ENCODE measurements around the gene RFC2.
"Not testable (repeated sequence)": the region's sequence is repeated elsewhere in the genome, so short reads cannot be mapped to it uniquely, and the experiment has no call there.

RFC2 gene

DNA sequence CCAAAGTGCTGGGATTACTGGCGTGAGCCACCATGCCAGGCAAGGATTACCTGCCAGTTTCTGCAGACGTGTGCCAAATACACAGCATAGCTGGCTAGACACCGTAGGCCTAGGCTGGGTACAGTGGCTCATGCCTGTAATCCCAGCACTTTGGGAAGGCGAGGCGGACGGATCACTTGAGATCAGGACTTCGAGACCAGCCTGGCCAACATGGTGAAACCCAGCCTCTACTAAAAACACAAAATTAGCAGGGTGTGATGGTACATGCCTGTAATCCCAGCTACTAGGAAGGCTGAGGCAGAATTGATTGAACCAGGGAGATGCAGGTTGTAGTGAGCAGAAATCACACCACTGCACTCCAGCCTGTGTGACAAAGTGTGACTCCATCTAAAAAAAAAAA, 868 bp downstream of the RFC2 start:
- TF ChIP-seq CTCF (IDR thresholded peaks at IDR 0.05), result no peak
- no peaks in the 10 kb centered on the region for H3K79me2 ChIP-seq
- peak overlapping the region; percentile 89 for H2AFZ ChIP-seq
- no peak overlapping the region for H3K27ac ChIP-seq
- H3K4me2 ChIP-seq (ENCODE audit: low read length), result peak overlapping the region; percentile 99
- H3K27me3 ChIP-seq (ENCODE audit: control insufficient read depth, insufficient read depth, low read length), result no peaks in the 10 kb centered on the region
- no peak overlapping the region for H3K9ac ChIP-seq
- peak overlapping the region; percentile 93 for H3K4me3 ChIP-seq (ENCODE audit: low read depth, low read length)
- peaks cover 6% of the 10 kb centered on the region for H3K4me1 ChIP-seq
- no peaks in the 10 kb centered on the region for H3K9me3 ChIP-seq (ENCODE audit: control insufficient read depth, low read length)
- no peaks in the 10 kb centered on the region for H3K36me3 ChIP-seq (ENCODE audit: control insufficient read depth, insufficient read depth, low read length)

GRCh38 chr7:74252893-74253292, 1.3 kb downstream of the RFC2 start:
- Histone ChIP-seq H3K4me3 (ENCODE audit: low read depth, low read length) (no peak overlapping the region), H3K4me2 (ENCODE audit: low read length) (no peak overlapping the region), H3K79me2 (no peaks in the 10 kb centered on the region), H3K4me1 (peaks cover 6% of the 10 kb centered on the region), H3K9me3 (ENCODE audit: control insufficient read depth, low read length) (no peaks in the 10 kb centered on the region), H3K36me3 (ENCODE audit: control insufficient read depth, insufficient read depth, low read length) (no peaks in the 10 kb centered on the region), H3K27ac (no peak overlapping the region), H3K9ac (no peak overlapping the region), H3K27me3 (ENCODE audit: control insufficient read depth, insufficient read depth, low read length) (no peaks in the 10 kb centered on the region), H2AFZ (no peak overlapping the region)
- no peak for TF ChIP-seq CTCF (IDR thresholded peaks at IDR 0.05)

DNA sequence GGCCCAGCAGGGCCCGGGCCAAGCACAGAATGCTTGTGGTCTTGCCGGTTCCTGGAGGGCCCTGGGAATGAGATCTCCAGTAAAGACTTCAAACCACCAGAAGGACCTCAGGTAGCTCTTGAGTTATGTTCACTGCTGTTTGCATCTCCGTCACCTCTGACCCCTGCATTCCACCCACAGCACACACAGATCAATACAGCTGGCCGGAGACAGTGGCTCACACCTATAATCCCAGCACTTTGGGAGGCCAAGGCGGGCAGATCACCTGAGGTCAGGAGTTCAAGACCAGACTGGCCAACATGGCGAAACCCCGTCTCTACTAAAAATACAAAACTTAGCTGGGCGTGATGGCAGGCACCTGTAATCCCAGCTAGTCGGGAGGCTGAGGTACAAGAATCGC, 5.1 kb downstream of the RFC2 start:
- not testable (repeated sequence) for H3K4me2 ChIP-seq (ENCODE audit: low read length); H3K4me1 ChIP-seq; H3K79me2 ChIP-seq; H3K36me3 ChIP-seq (ENCODE audit: control insufficient read depth, insufficient read depth, low read length); H3K9me3 ChIP-seq (ENCODE audit: control insufficient read depth, low read length); H3K4me3 ChIP-seq (ENCODE audit: low read depth, low read length); H3K27me3 ChIP-seq (ENCODE audit: control insufficient read depth, insufficient read depth, low read length); H2AFZ ChIP-seq; H3K27ac ChIP-seq; H3K9ac ChIP-seq

DNA sequence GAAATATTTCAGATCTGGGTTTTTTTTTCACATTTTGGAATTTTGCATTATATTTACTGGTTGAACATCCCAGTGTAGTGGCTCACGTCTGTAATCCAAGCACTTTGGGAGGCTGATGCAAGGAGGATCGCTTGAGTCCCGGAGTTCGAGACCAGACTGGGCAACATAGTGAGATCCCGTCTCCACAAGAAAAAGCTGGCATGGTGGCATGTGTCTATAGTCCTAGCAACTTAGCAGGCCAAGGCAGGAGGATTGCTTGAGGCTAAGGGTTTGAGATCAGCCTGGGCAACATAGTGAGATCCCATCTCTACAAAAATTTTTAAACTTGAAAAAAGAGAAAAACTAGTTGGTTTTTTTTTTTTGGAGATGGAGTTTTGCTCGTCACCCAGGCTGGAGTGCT, 6.0 kb downstream of the RFC2 start:
- Histone ChIP-seq H3K4me1 (no peaks in the 10 kb centered on the region), H3K79me2 (no peaks in the 10 kb centered on the region), H3K27ac (no peak overlapping the region), H3K27me3 (ENCODE audit: control insufficient read depth, insufficient read depth, low read length) (no peaks in the 10 kb centered on the region), H2AFZ (no peak overlapping the region), H3K9ac (no peak overlapping the region), H3K4me2 (ENCODE audit: low read length) (no peak overlapping the region), H3K36me3 (ENCODE audit: control insufficient read depth, insufficient read depth, low read length) (no peaks in the 10 kb centered on the region), H3K9me3 (ENCODE audit: control insufficient read depth, low read length) (no peaks in the 10 kb centered on the region), H3K4me3 (ENCODE audit: low read depth, low read length) (no peak overlapping the region)
- no peak for TF ChIP-seq CTCF (IDR thresholded peaks at IDR 0.05)

GRCh38 chr7:74246497-74246896, 7.7 kb downstream of the RFC2 start:
- no peak for TF ChIP-seq CTCF (IDR thresholded peaks at IDR 0.05)
- Histone ChIP-seq H3K4me2 (ENCODE audit: low read length) (no peak overlapping the region), H2AFZ (no peak overlapping the region), H3K27ac (no peak overlapping the region), H3K4me3 (ENCODE audit: low read depth, low read length) (no peak overlapping the region), H3K4me1 (no peaks in the 10 kb centered on the region), H3K9ac (no peak overlapping the region), H3K9me3 (ENCODE audit: control insufficient read depth, low read length) (no peaks in the 10 kb centered on the region), H3K36me3 (ENCODE audit: control insufficient read depth, insufficient read depth, low read length) (no peaks in the 10 kb centered on the region), H3K79me2 (no peaks in the 10 kb centered on the region), H3K27me3 (ENCODE audit: control insufficient read depth, insufficient read depth, low read length) (no peaks in the 10 kb centered on the region)
